Esophagus squamous epithelium (tissue), 5 donors: ENCODE data around the gene FBXL7. TPM values are rescaled to one million over a fixed set of nuclear protein-coding genes. Genes with fewer than 3 reads are reported as not detected.
"Not testable (repeated sequence)": the region's sequence is repeated elsewhere in the genome, so short reads cannot be mapped to it uniquely, and the experiment has no call there.

Source experiments
- DNase-seq: peaks from one replicate; lab custom pipeline; 2025; lab: John Stamatoyannopoulos, UW
- H3K27ac ChIP-seq, 4 donors: fragments of 200-600 bp; sonication (generic); one replicate each; pipeline ENCODE4 v1.5.1; 2016 to 2019; ENCODE audit warnings: mild to moderate bottlenecking in 1 of 4
- H3K27me3 ChIP-seq, 4 donors: fragments of 200-600 bp; sonication (generic); 1 replicate in 3 of 4; 2 replicates in 1 of 4; pipeline versions ENCODE4 v1.5.1 to v1.6.0; 2017 to 2021; ENCODE audit warnings: antibody characterized with exemption in 1 of 4
- H3K36me3 ChIP-seq, 3 donors: fragments of 200-600 bp; sonication (generic); one replicate each; pipeline ENCODE4 v1.5.1; 2016 to 2019
- H3K4me1 ChIP-seq, 3 donors: fragments of 200-600 bp; sonication (generic); one replicate each; pipeline ENCODE4 v1.5.1; 2017 to 2019
- H3K4me3 ChIP-seq, 4 donors: fragments of 200-600 bp; sonication (generic); 1 replicate in 3 of 4; 2 replicates in 1 of 4; pipeline ENCODE4 v1.5.1; 2016 to 2019; ENCODE audit warnings: mild to moderate bottlenecking in 2 of 4, moderate library complexity in 1 of 4
- H3K9me3 ChIP-seq, 3 donors: fragments of 200-600 bp; sonication (generic); one replicate each; pipeline ENCODE4 v1.5.1; 2016 to 2019
- POLR2A ChIP-seq, 4 donors: fragments of 450-650 bp; IDR thresholded peaks; one replicate each; pipeline ENCODE4 v1.6.1; 2017; ENCODE audit warnings: antibody characterized with exemption in 4 of 4, mild to moderate bottlenecking in 4 of 4, moderate library complexity in 3 of 4
- WGBS, 2 donors: methylation state at CpG; one replicate each; pipeline ENCODE4 v1.1.5; 2018; 5-methylcytosine and 5-hydroxymethylcytosine counted together
- intact Hi-C: fragments of 100-400 bp; cut with DNase I; formaldehyde crosslinking; loops from one replicate; pipeline ENCODE4 v1.15.0; 2022
- total RNA-seq, 4 donors: library from RNA; depleted of rRNA; stranded (reverse); fragments of >200 nt; gene quantifications; one replicate each; pipeline ENCODE4 v1.1.0, GENCODE V29; 2016
- TF ChIP-seq, protein P1 (sequence below), 6 experiments: fragments of 450-650 bp in 4 of 6; fragments of 200-600 bp in 2 of 6; sonication (generic) in 2 of 6; IDR thresholded peaks; one replicate each; pipeline ENCODE4 v1.5.1; 2016 to 2019; ENCODE audit warnings: antibody characterized with exemption in 6 of 6, mild to moderate bottlenecking in 4 of 6, moderate library complexity in 4 of 6
- donor health status: DM: yes; HTN: yes; CAD: no.

FBXL7 gene
- total RNA-seq, 4 donors from 2014 or later = 0.68 to 15.1 (median 2.8) TPM

DNA sequence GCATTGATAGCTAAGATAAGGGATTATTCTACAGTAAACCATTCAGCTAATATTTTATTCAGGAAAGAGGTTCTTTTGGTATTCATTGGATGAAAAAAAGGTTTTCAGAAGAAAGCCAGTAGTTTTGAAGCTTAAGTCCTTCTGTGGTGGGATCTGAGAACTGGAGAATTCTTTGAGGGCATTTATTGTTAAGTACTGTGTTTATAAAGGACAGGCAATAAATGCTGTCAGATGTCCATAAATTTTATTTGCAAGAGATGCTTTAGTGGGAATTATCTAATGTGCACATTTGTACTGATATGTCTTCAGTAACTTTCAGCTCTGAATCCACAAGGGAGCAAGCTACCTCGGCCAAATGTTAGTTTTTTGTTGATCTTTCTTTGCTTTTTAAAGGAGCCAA lies 358.3 kb downstream of the FBXL7 start:
- WGBS, 2 donors = 67 to 74% methylated on average over 1 of the region's 1 CpG
- Histone ChIP-seq H3K36me3 (no peaks in the 10 kb centered on the region), H3K4me1 (no peaks in the 10 kb centered on the region), H3K4me3 (no peak overlapping the region), H3K27me3 (no peaks in the 10 kb centered on the region), H3K27ac (no peak overlapping the region), H3K9me3 (no peaks in the 10 kb centered on the region)
- no peak for DNase-seq
- no peak for TF ChIP-seq POLR2A (IDR thresholded peaks at IDR 0.05)
- TF ChIP-seq, protein P1, sequence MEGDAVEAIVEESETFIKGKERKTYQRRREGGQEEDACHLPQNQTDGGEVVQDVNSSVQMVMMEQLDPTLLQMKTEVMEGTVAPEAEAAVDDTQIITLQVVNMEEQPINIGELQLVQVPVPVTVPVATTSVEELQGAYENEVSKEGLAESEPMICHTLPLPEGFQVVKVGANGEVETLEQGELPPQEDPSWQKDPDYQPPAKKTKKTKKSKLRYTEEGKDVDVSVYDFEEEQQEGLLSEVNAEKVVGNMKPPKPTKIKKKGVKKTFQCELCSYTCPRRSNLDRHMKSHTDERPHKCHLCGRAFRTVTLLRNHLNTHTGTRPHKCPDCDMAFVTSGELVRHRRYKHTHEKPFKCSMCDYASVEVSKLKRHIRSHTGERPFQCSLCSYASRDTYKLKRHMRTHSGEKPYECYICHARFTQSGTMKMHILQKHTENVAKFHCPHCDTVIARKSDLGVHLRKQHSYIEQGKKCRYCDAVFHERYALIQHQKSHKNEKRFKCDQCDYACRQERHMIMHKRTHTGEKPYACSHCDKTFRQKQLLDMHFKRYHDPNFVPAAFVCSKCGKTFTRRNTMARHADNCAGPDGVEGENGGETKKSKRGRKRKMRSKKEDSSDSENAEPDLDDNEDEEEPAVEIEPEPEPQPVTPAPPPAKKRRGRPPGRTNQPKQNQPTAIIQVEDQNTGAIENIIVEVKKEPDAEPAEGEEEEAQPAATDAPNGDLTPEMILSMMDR (IDR thresholded peaks at IDR 0.05) = no peak
- intact Hi-C loops = no loop called here

DNA sequence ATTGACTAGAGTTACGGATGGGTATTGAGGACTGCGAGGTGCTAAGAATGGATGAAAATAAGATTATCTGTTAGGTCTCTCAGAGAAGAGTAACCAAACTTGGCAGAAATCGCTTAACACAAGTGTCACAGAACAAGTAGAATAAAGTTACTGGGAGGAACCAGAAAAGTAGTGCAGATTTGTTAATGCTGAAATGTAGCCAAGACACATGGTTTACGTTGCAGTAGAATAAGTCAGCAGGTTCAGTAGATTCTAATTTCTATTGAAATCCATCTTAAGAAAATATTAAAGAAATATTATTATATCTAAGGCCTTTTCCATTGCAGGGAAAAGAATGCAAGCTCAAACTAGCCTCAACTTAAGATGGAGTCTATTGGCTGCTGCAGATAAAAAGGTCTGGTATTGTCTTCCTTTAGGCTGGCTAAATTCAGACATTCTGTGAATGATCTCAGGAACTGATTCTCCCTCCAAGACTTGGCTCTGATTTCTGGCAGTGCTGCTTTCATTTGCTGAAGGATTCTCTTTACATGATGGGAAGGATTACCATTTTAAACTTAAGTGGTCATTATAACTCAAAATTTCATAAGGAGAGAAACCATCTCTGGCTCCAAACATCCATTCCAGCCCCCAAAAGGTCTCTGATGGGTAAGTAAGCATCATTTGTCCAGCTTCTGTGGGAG lies 364.7 kb downstream of the FBXL7 start:
- no peak for DNase-seq
- intact Hi-C loops = no loop called here

DNA sequence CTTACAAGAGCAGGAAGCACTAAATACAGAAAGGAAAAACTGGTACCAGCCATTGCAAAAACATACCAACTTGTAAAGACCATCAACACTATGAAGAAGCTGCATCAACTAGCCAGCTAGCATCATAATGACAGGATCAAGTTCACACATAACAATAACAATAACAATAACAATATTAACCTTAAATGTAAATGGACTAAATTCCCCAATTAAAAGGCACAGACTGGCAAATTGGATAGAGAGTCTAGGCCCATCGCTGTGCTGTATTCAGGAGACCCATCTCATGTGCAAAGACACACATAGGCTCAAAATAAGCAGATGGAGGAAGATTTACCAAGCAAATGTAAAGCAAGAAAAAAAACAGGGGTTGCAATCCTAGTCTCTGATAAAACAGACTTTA lies 372.3 kb downstream of the FBXL7 start:
- WGBS, 2 donors = 81 to 85% methylated on average over 1 of the region's 1 CpG
- H3K4me3 ChIP-seq, H3K4me1 ChIP-seq, H3K27ac ChIP-seq, H3K27me3 ChIP-seq, DNase-seq, intact Hi-C loops, H3K36me3 ChIP-seq: not testable (repeated sequence)
- peaks cover 0 to 20% (median 8%) of the 10 kb centered on the region in 3 donors for H3K9me3 ChIP-seq

More for the DNA sequence above, 364.7 kb downstream of the FBXL7 start:
- Histone ChIP-seq H3K9me3 (no peaks in the 10 kb centered on the region), H3K4me1 (no peaks in the 10 kb centered on the region), H3K27ac (no peak overlapping the region), H3K27me3 (no peaks in the 10 kb centered on the region), H3K36me3 (no peaks in the 10 kb centered on the region), H3K4me3 (no peak overlapping the region)
- WGBS, 2 donors = 63 to 72% methylated on average over 4 of the region's 4 CpGs
- TF ChIP-seq, protein P1 (IDR thresholded peaks at IDR 0.05) = no peak
- no peak for TF ChIP-seq POLR2A (IDR thresholded peaks at IDR 0.05)

DNA sequence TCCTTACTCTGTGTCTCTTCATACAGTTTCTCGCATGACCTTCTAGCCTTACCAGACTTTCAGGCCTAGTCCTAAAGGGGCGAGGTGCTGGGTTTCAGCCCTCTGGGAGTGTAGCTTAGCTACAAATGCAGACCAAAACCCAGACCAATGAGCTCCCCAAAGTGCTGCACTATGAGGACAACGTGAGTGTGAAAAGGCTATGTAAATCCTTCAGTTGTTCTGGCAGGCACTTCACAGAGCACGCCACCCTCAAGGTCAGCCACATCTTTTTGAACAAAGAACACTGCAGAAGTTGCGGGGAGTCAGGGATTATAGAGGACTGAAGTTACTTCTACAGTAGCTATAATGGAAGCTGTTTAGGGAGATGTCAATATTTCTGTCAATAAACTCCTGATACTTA lies 377.9 kb downstream of the FBXL7 start:
- no peaks in the 10 kb centered on the region for H3K36me3 ChIP-seq
- no peaks in the 10 kb centered on the region for H3K4me1 ChIP-seq
- H3K27ac ChIP-seq = no peak overlapping the region
- no peak for DNase-seq
- TF ChIP-seq, protein P1 (IDR thresholded peaks at IDR 0.05) = no peak
- no peak for TF ChIP-seq POLR2A (IDR thresholded peaks at IDR 0.05)
- intact Hi-C loops = no loop called here
- WGBS, 2 donors = 36 to 82% methylated on average over 5 of the region's 5 CpGs
- no peaks in the 10 kb centered on the region for H3K9me3 ChIP-seq
- H3K27me3 ChIP-seq = no peaks in the 10 kb centered on the region
- no peak overlapping the region for H3K4me3 ChIP-seq

DNA sequence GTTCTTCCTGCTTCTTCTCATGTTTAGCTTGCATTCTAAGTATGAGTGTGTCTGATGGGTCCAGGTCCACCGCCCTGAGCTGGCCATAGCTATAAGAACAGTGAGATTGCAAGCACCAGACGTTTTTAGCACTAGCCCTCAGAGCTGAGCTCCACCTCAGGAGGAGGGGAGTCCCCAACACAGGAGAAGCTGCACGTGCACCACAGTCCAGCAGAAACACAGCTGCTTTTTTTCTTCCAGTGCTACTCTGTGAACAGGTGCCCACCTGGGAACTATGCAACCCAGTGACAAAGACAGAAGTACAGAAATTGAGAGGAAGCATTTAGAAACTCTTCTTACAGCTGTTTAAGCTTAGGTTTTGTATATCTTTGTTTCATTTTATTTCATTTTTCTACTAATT lies 380.2 kb downstream of the FBXL7 start:
- H3K36me3 ChIP-seq = no peaks in the 10 kb centered on the region
- intact Hi-C loops = no loop called here
- DNase-seq = no peak
- H3K9me3 ChIP-seq = no peaks in the 10 kb centered on the region
- H3K27me3 ChIP-seq = no peaks in the 10 kb centered on the region
- no peak overlapping the region for H3K27ac ChIP-seq
- WGBS, 2 donors = 32 to 55% methylated on average over 2 to 3 of the region's 3 CpGs
- no peak overlapping the region for H3K4me3 ChIP-seq
- TF ChIP-seq, protein P1 (IDR thresholded peaks at IDR 0.05) = no peak
- TF ChIP-seq POLR2A (IDR thresholded peaks at IDR 0.05) = no peak
- H3K4me1 ChIP-seq = no peaks in the 10 kb centered on the region
